ENCODE measurements around the gene NEURL1B.
"Not testable (repeated sequence)": the region's sequence is repeated elsewhere in the genome, so short reads cannot be mapped to it uniquely, and the experiment has no call there.

NEURL1B gene

DNA sequence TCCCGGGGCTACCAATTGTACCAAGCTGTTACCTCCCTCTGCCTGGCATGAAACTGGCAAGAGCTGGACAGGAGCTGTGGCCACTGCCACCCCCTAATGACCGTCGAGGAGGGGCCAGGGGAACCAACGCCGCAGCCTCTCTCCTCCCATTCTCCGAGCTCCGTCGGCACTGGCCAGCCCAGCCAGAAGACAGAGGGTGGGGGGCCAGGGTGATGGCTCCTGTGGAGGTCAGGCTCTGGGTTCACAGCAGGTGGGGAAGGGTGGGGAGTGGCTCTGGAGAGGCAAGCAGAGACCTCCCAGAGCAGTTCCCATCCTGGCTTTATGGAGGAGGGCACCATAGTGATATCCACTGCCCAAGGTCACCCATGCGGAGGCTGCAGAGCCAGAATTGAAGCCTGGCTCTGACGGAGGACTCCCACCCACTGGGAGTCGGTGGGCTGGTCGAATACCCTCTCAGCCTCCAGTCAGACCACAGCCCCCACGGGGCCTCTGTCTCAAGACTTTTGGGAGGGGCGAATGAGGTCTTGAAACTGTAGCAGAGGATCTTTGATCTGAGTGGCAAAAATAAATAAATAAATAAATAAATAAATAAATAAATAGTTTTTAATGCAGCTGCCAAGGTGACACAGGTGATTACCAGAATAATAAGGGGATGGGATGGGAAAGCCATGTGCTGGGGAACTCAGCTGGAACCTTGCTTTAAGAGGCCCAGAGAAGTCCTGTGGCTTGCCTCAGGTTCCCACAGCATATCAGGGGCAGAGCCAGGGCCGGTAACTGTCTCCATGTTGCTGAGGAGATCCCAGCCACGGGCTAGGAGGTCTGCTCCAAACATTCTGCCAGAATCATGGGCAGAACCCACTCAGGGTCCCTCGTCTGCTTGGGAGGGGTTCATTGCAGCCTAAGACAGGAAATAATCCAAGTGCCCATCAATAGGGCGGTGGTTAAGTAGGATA, 42.5 kb upstream of the NEURL1B start:
- Histone ChIP-seq H3K4me3 (ENCODE audit: low read depth, low read length) (no peak overlapping the region), H3K36me3 (ENCODE audit: control insufficient read depth, insufficient read depth, low read length) (no peaks in the 10 kb centered on the region), H3K9me3 (ENCODE audit: control insufficient read depth, insufficient read depth, low read depth, low read length) (no peaks in the 10 kb centered on the region), H3K4me1 (ENCODE audit: control insufficient read depth, insufficient read depth, low read length) (peaks cover 21% of the 10 kb centered on the region; the same call in 1 of the 2 replicates), H3K27me3 (ENCODE audit: control insufficient read depth, insufficient read depth, low read length) (no peaks in the 10 kb centered on the region), H3K9ac (ENCODE audit: low read length) (no peak overlapping the region), H3K27ac (ENCODE audit: low read depth, low read length) (no peak overlapping the region)

DNA sequence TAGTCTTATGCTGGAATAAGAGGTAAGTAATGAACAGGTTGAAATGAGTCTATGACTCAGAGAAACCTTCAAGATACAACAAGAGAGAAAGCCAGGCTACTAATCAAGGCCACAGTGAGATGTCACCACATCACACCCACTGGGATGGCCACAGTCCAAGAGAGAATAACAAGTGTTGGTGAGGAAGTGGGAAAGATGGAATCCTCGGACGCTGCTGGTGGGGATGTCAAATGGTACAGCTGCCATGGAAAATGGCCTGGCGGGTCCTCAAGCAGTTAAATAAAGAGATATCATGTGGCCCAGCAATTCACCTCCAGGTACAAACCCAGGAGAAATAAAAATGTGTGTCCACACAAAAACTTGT, 41.9 kb upstream of the NEURL1B start:
- Histone ChIP-seq H3K4me3 (ENCODE audit: low read depth, low read length) (no peak overlapping the region), H3K36me3 (ENCODE audit: control insufficient read depth, insufficient read depth, low read length) (no peaks in the 10 kb centered on the region), H3K9ac (ENCODE audit: low read length) (no peak overlapping the region), H3K27ac (ENCODE audit: low read depth, low read length) (no peak overlapping the region), H3K27me3 (ENCODE audit: control insufficient read depth, insufficient read depth, low read length) (no peaks in the 10 kb centered on the region), H3K9me3 (ENCODE audit: control insufficient read depth, insufficient read depth, low read depth, low read length) (no peaks in the 10 kb centered on the region), H3K4me1 (ENCODE audit: control insufficient read depth, insufficient read depth, low read length) (peaks cover 24% of the 10 kb centered on the region; the same call in 1 of the 2 replicates)

DNA sequence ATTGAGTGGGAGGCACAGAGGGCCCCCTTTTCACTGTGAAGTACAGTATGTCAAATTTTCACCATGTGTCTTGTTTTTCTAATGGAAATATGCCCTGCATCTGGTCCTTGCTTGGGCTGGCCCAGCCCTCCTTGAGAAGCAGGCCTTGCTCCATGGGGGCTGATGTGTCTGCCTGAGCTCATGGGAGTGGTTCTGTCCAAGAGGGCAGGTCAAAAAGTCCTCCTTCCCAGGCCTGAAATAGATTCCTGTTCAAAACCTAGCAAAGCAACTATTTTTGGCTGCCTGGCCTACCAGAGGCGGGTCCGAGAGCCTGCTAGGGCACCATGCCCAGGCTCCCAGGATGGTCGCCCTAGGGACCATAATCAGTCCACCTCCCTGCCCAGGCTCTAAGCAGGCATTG, 40.5 kb upstream of the NEURL1B start:
- Histone ChIP-seq H3K27me3 (ENCODE audit: control insufficient read depth, insufficient read depth, low read length) (no peaks in the 10 kb centered on the region), H3K9ac (ENCODE audit: low read length) (no peak overlapping the region), H3K4me3 (ENCODE audit: low read depth, low read length) (no peak overlapping the region), H3K4me1 (ENCODE audit: control insufficient read depth, insufficient read depth, low read length) (peaks cover 23% of the 10 kb centered on the region), H3K27ac (ENCODE audit: low read depth, low read length) (no peak overlapping the region), H3K9me3 (ENCODE audit: control insufficient read depth, insufficient read depth, low read depth, low read length) (no peaks in the 10 kb centered on the region), H3K36me3 (ENCODE audit: control insufficient read depth, insufficient read depth, low read length) (no peaks in the 10 kb centered on the region)

DNA sequence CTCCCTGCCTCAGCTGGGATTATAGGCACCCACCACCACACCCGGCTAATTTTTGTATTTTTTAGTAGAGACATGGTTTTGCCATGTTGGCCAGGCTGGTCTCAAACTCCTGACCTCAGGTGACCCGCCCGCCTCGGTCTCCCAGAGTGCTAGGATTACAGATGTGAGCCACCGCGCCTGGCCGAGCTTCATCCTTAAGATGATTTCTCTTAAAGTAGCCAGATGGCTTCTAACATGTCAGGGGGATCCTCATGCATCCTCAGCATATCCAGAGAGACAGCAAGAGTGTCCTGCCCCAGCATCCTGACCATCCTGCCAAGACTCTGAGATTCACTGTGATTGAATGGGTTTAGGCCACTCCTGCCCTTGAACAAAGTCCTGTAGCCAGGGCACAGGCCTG, 39.5 kb upstream of the NEURL1B start:
- H3K9ac ChIP-seq (ENCODE audit: low read length); H3K9me3 ChIP-seq (ENCODE audit: control insufficient read depth, insufficient read depth, low read depth, low read length); H3K27me3 ChIP-seq (ENCODE audit: control insufficient read depth, insufficient read depth, low read length); H3K36me3 ChIP-seq (ENCODE audit: control insufficient read depth, insufficient read depth, low read length); H3K4me3 ChIP-seq (ENCODE audit: low read depth, low read length); H3K27ac ChIP-seq (ENCODE audit: low read depth, low read length): not testable (repeated sequence)
- H3K4me1 ChIP-seq (ENCODE audit: control insufficient read depth, insufficient read depth, low read length) = peaks cover 23% of the 10 kb centered on the region

DNA sequence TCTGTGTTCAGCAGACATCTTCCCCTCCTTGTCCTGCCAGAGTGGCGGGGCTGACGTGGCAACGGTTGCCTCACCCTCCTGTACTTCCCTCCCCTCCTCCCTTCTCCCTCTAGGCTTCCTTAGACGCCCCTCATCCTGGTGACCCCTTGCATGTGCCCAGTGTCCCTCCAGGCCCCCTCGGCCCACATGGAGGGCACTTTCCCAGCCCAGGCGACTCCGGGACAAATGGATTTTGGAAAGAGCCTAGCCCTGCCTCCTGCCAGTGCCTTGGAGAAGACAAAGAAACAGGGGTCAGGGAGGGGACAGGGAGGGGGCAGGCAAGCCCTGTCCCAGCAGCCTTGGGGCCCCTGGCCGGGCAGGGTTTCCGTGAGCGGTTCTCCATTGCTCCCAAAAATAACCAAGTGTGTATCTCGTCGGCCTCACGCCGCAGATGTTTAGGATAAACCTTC, 38.3 kb upstream of the NEURL1B start:
- no peaks in the 10 kb centered on the region for H3K36me3 ChIP-seq (ENCODE audit: control insufficient read depth, insufficient read depth, low read length)
- H3K27ac ChIP-seq (ENCODE audit: low read depth, low read length) = no peak overlapping the region
- no peaks in the 10 kb centered on the region for H3K27me3 ChIP-seq (ENCODE audit: control insufficient read depth, insufficient read depth, low read length)
- H3K9me3 ChIP-seq (ENCODE audit: control insufficient read depth, insufficient read depth, low read depth, low read length) = peaks cover 5% of the 10 kb centered on the region; the same call in 1 of the 2 replicates
- no peak overlapping the region for H3K4me3 ChIP-seq (ENCODE audit: low read depth, low read length)
- no peak overlapping the region for H3K9ac ChIP-seq (ENCODE audit: low read length)
- peaks cover 23% of the 10 kb centered on the region for H3K4me1 ChIP-seq (ENCODE audit: control insufficient read depth, insufficient read depth, low read length)

DNA sequence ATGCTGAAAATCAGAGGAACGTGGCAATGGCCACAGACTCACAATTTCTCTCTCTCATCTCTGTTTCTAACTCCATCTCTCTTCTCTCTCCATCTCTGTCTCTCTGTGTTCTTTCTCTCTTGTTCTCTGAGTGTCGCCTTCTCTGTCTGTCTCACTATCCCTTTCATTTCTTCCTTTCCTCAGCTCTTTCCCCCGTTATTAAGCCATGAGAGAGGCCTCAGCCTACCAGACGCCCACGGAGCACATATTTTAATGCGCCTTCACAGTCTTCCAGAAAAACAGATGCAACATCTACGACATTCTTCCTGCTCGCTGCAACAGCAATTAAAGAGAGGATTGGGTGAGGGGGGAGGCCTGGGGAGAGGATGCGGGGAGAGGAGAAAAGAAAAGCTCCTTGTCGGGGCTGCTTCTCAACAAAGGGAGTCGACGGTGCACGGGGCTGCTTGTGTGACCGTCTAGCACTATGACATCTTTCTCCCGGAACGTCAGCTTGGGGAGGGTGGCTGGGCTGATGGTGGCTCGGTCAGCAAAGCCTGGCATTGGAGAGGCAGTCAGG, 37.7 kb upstream of the NEURL1B start:
- H3K36me3 ChIP-seq (ENCODE audit: control insufficient read depth, insufficient read depth, low read length) = no peaks in the 10 kb centered on the region
- no peak overlapping the region for H3K27ac ChIP-seq (ENCODE audit: low read depth, low read length)
- H3K9me3 ChIP-seq (ENCODE audit: control insufficient read depth, insufficient read depth, low read depth, low read length) = peaks cover 5% of the 10 kb centered on the region; the same call in 1 of the 2 replicates
- no peak overlapping the region for H3K4me3 ChIP-seq (ENCODE audit: low read depth, low read length)
- peak overlapping the region; percentile 13 for H3K9ac ChIP-seq (ENCODE audit: low read length)
- H3K4me1 ChIP-seq (ENCODE audit: control insufficient read depth, insufficient read depth, low read length) = peaks cover 19% of the 10 kb centered on the region
- no peaks in the 10 kb centered on the region for H3K27me3 ChIP-seq (ENCODE audit: control insufficient read depth, insufficient read depth, low read length)

DNA sequence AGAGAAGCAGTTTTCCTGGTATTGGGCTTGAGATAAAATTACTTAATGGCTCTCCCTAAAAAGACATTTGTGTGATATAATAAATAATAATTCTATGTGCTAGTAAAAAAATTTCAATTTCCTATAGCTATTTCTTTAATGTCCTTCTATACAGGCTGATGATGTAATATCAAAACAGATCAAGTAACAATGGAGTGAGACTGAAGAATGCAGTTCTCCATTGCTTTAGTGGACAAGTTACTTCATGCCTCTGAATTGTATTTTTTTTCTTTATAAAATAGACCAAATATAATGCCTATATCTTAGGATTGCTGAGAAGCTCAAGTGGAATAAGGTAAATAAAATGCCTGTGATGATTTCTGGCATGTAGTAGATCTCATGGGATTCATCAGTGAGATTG, 35.6 kb upstream of the NEURL1B start:
- Histone ChIP-seq H3K27me3 (ENCODE audit: control insufficient read depth, insufficient read depth, low read length) (no peaks in the 10 kb centered on the region), H3K27ac (ENCODE audit: low read depth, low read length) (no peak overlapping the region), H3K4me1 (ENCODE audit: control insufficient read depth, insufficient read depth, low read length) (peaks cover 18% of the 10 kb centered on the region), H3K9me3 (ENCODE audit: control insufficient read depth, insufficient read depth, low read depth, low read length) (peaks cover 5% of the 10 kb centered on the region; the same call in 1 of the 2 replicates), H3K4me3 (ENCODE audit: low read depth, low read length) (no peak overlapping the region), H3K9ac (ENCODE audit: low read length) (no peak overlapping the region), H3K36me3 (ENCODE audit: control insufficient read depth, insufficient read depth, low read length) (no peaks in the 10 kb centered on the region)

DNA sequence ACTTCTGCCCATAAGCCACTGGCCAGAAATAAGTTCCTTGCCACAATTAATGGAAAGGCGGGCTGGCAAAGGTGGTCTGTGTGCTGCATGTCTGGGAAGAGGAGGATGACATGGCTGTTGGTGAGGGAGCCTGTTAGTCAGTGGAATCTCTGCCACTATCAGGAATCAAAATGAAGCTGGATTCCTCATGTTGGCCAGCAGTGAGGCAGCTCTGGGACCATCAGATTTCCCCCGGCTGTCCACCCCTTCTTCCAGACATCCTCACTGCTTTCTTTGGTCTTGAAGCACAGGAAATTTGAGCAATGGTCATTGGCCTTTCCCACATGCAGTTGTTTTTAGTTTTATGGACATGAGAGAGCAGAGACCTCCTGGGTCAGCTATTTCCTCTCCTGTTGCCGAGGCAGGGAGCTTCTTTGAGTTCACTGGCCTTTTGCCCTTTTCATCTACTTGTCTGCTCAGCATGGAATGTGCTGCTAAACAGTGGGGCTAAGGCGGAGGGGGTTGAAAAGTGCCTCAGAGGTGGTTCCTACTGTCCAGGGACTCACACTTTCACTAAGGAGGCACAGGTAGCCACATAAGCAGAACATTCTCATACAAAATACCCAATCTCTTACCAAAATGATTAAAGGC, 34.8 kb upstream of the NEURL1B start:
- no peak overlapping the region for H3K27ac ChIP-seq (ENCODE audit: low read depth, low read length)
- H3K4me3 ChIP-seq (ENCODE audit: low read depth, low read length) = no peak overlapping the region
- peaks cover 18% of the 10 kb centered on the region for H3K4me1 ChIP-seq (ENCODE audit: control insufficient read depth, insufficient read depth, low read length)
- peaks cover 5% of the 10 kb centered on the region; the same call in 1 of the 2 replicates for H3K9me3 ChIP-seq (ENCODE audit: control insufficient read depth, insufficient read depth, low read depth, low read length)
- H3K9ac ChIP-seq (ENCODE audit: low read length) = no peak overlapping the region
- H3K27me3 ChIP-seq (ENCODE audit: control insufficient read depth, insufficient read depth, low read length) = no peaks in the 10 kb centered on the region
- H3K36me3 ChIP-seq (ENCODE audit: control insufficient read depth, insufficient read depth, low read length) = no peaks in the 10 kb centered on the region

DNA sequence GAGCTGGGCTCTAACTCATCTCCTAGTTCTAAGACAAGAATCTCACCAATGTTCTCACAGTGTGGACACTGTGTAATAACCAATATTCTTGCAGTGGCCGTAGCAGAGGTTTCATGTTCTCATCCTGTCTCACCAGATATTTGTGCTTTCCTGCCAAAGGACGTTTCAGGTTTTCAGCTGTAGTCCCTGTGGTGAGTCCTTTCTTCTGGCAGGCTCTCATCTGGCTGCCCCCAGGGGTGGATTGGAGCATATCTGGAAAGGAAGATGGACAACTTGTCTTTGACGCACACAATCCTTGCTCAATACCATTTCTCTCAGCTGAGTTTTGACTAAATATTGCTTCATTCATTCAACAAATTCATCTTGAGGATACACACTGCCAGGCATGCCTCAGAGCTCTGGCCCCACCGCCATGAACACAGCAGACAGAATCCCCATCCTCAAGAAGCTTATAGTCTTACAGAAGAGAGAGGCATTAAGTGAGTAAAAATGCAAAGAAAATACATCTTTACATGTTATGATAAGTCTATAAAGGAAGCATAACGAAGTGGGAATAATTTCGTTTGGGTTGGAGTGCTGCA, 33.8 kb upstream of the NEURL1B start:
- Histone ChIP-seq H3K4me3 (ENCODE audit: low read depth, low read length) (no peak overlapping the region), H3K9ac (ENCODE audit: low read length) (no peak overlapping the region), H3K27me3 (ENCODE audit: control insufficient read depth, insufficient read depth, low read length) (no peaks in the 10 kb centered on the region; the same call in 1 of the 2 replicates), H3K27ac (ENCODE audit: low read depth, low read length) (no peak overlapping the region), H3K36me3 (ENCODE audit: control insufficient read depth, insufficient read depth, low read length) (no peaks in the 10 kb centered on the region), H3K4me1 (ENCODE audit: control insufficient read depth, insufficient read depth, low read length) (peaks cover 18% of the 10 kb centered on the region), H3K9me3 (ENCODE audit: control insufficient read depth, insufficient read depth, low read depth, low read length) (peaks cover 5% of the 10 kb centered on the region; the same call in 1 of the 2 replicates)

DNA sequence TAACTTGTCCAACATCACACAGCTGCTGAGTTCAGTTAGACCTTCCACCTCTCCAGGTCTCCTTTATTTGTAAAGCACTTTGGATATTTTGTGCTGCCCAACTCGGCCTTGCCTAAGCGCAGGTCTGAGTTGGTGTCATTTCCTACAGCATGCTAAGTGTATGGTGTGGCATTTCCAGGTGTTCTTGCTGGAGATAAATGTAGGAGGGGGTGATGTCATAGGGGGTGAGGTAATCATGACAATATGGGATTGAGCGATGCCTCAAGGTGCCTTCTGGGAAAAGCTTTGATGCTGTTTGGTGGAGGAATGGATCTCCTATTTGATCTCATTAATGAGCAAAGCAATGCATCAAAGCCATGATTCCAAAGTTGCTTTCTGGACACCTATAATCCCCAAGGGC, 32.3 kb upstream of the NEURL1B start:
- Histone ChIP-seq H3K4me3 (ENCODE audit: low read depth, low read length) (no peak overlapping the region), H3K36me3 (ENCODE audit: control insufficient read depth, insufficient read depth, low read length) (no peaks in the 10 kb centered on the region), H3K27ac (ENCODE audit: low read depth, low read length) (no peak overlapping the region), H3K27me3 (ENCODE audit: control insufficient read depth, insufficient read depth, low read length) (no peaks in the 10 kb centered on the region; the same call in 1 of the 2 replicates), H3K9ac (ENCODE audit: low read length) (no peak overlapping the region), H3K4me1 (ENCODE audit: control insufficient read depth, insufficient read depth, low read length) (peaks cover 5% of the 10 kb centered on the region; the same call in 1 of the 2 replicates), H3K9me3 (ENCODE audit: control insufficient read depth, insufficient read depth, low read depth, low read length) (peaks cover 5% of the 10 kb centered on the region; the same call in 1 of the 2 replicates)
